Suprapubic skin (tissue), 4 donors: Measurements from ENCODE around the gene HIP1.

ENCODE experiments used
- CTCF ChIP-seq, 2 donors: fragments of 200-600 bp in 1 of 2; fragments of 450-650 bp in 1 of 2; sonication (generic) in 1 of 2; IDR thresholded peaks; one replicate each; pipeline ENCODE4 v1.5.1; 2016 to 2019; ENCODE audit warnings: antibody characterized with exemption in 2 of 2, mild to moderate bottlenecking in 1 of 2, moderate library complexity in 1 of 2
- POLR2A ChIP-seq, 2 donors: fragments of 450-650 bp; IDR thresholded peaks; one replicate each; pipeline ENCODE4 v1.6.1; 2017; ENCODE audit warnings: antibody characterized with exemption in 2 of 2, mild to moderate bottlenecking in 2 of 2, moderate library complexity in 2 of 2
- POLR2AphosphoS5 ChIP-seq, 3 donors: sonication (generic); formaldehyde crosslinking; IDR thresholded peaks; one replicate each; pipeline ENCODE4 v1.6.1; 2017; ENCODE audit warnings: antibody characterized with exemption in 3 of 3

- TF ChIP-seq CTCF (IDR thresholded peaks at IDR 0.05) (no peak), POLR2A (IDR thresholded peaks at IDR 0.05) (no peak), POLR2AphosphoS5 (IDR thresholded peaks at IDR 0.05) (no peak)
These were observed 117.6 kb downstream of the HIP1 start for GRCh38 chr7:75621124-75621523.
